ENCODE data around the gene MAST4.

The MAST4 gene

GRCh38 chr5:66621736-66622135, 25.5 kb downstream of the MAST4 start:
- no peak overlapping the region for H3K4me3 ChIP-seq (ENCODE audit: low read length)
- H3K36me3 ChIP-seq (ENCODE audit: control insufficient read depth, low read length): no peaks in the 10 kb centered on the region
- peaks cover 32% of the 10 kb centered on the region for H3K4me1 ChIP-seq (ENCODE audit: control insufficient read depth, low read length)
- no peaks in the 10 kb centered on the region for H4K20me1 ChIP-seq (ENCODE audit: control insufficient read depth, insufficient read depth, low read depth, low read length)
- no peaks in the 10 kb centered on the region for H3K9me2 ChIP-seq (replicated peaks; ENCODE audit: control insufficient read depth, low read length)
- H3K27me3 ChIP-seq (ENCODE audit: control insufficient read depth, low read length): peaks cover 25% of the 10 kb centered on the region
- H3K4me2 ChIP-seq (ENCODE audit: low read length): no peak overlapping the region
- TF ChIP-seq EZH2phosphoT487 (IDR thresholded peaks at IDR 0.05; ENCODE audit: borderline replicate concordance, low read length) (no peak), CTCF (IDR thresholded peaks at IDR 0.05; ENCODE audit: low read depth, low read length, poor library complexity, severe bottlenecking) (no peak)
- no peaks in the 10 kb centered on the region for H3K79me2 ChIP-seq (ENCODE audit: control insufficient read depth, low read length)
- no peaks in the 10 kb centered on the region for H3F3A ChIP-seq (ENCODE audit: control insufficient read depth, insufficient read depth)
- no peak overlapping the region for H3K27ac ChIP-seq (ENCODE audit: low read depth, low read length)
- peaks cover 9% of the 10 kb centered on the region; the same call in 1 of the 2 replicates for H3K9me3 ChIP-seq (ENCODE audit: control insufficient read depth, insufficient read depth, low read length)

- Histone ChIP-seq H3K27ac (ENCODE audit: low read depth, low read length) (no peak overlapping the region), H3K4me2 (ENCODE audit: low read length) (no peak overlapping the region), H4K20me1 (ENCODE audit: control insufficient read depth, insufficient read depth, low read depth, low read length) (no peaks in the 10 kb centered on the region), H3K79me2 (ENCODE audit: control insufficient read depth, low read length) (no peaks in the 10 kb centered on the region), H3K27me3 (ENCODE audit: control insufficient read depth, low read length) (no peaks in the 10 kb centered on the region; the same call in 1 of the 2 replicates), H3K36me3 (ENCODE audit: control insufficient read depth, low read length) (no peaks in the 10 kb centered on the region), H3K4me1 (ENCODE audit: control insufficient read depth, low read length) (peaks cover 11% of the 10 kb centered on the region), H3K9me3 (ENCODE audit: control insufficient read depth, insufficient read depth, low read length) (peaks cover 2% of the 10 kb centered on the region; the same call in 1 of the 2 replicates), H3K4me3 (ENCODE audit: low read length) (no peak overlapping the region), H3K9me2 (replicated peaks; ENCODE audit: control insufficient read depth, low read length) (no peaks in the 10 kb centered on the region), H3F3A (ENCODE audit: control insufficient read depth, insufficient read depth) (no peaks in the 10 kb centered on the region)
- TF ChIP-seq EZH2phosphoT487 (IDR thresholded peaks at IDR 0.05; ENCODE audit: borderline replicate concordance, low read length): no peak
- no peak for TF ChIP-seq CTCF (IDR thresholded peaks at IDR 0.05; ENCODE audit: low read depth, low read length, poor library complexity, severe bottlenecking)
These were observed 32.4 kb downstream of the MAST4 start for GRCh38 chr5:66628561-66628960.

GRCh38 chr5:66629446-66629845, 33.3 kb downstream of the MAST4 start:
- H3K79me2 ChIP-seq (ENCODE audit: control insufficient read depth, low read length): no peaks in the 10 kb centered on the region
- no peaks in the 10 kb centered on the region for H3K36me3 ChIP-seq (ENCODE audit: control insufficient read depth, low read length)
- H3K27me3 ChIP-seq (ENCODE audit: control insufficient read depth, low read length): no peaks in the 10 kb centered on the region; the same call in 1 of the 2 replicates
- no peak overlapping the region for H3K4me2 ChIP-seq (ENCODE audit: low read length)
- H3F3A ChIP-seq (ENCODE audit: control insufficient read depth, insufficient read depth): no peaks in the 10 kb centered on the region
- H3K4me1 ChIP-seq (ENCODE audit: control insufficient read depth, low read length): peaks cover 8% of the 10 kb centered on the region
- TF ChIP-seq CTCF (IDR thresholded peaks at IDR 0.05; ENCODE audit: low read depth, low read length, poor library complexity, severe bottlenecking): no peak
- no peak for TF ChIP-seq EZH2phosphoT487 (IDR thresholded peaks at IDR 0.05; ENCODE audit: borderline replicate concordance, low read length)
- no peak overlapping the region for H3K4me3 ChIP-seq (ENCODE audit: low read length)
- no peaks in the 10 kb centered on the region for H3K9me3 ChIP-seq (ENCODE audit: control insufficient read depth, insufficient read depth, low read length)
- H3K27ac ChIP-seq (ENCODE audit: low read depth, low read length): no peak overlapping the region
- H3K9me2 ChIP-seq (replicated peaks; ENCODE audit: control insufficient read depth, low read length): no peaks in the 10 kb centered on the region
- H4K20me1 ChIP-seq (ENCODE audit: control insufficient read depth, insufficient read depth, low read depth, low read length): no peaks in the 10 kb centered on the region

All from DOHH2 (cell line).